GM18867 (cell line): Measurements from ENCODE around the gene MARCKS.
A peak's percentile ranks its signal among the peaks of the same experiment; 100 is the strongest.

Experiments
- ATAC-seq: cut with Tn5 transposase; IDR thresholded peaks from one replicate; pipeline ENCODE4 v1.9.1; 2021; ENCODE audit warnings: mild to moderate bottlenecking, moderate library complexity; ENCODE audit not compliant: unreplicated experiment

The MARCKS gene

GRCh38 chr6:113848811-113849210, 8.3 kb upstream of the MARCKS start:
- ATAC-seq: no peak

GRCh38 chr6:113853252-113853651, 3.9 kb upstream of the MARCKS start:
- ATAC-seq: no peak

GRCh38 chr6:113854531-113855499, 2.3 kb upstream of the MARCKS start:
- no peak for ATAC-seq

DNA sequence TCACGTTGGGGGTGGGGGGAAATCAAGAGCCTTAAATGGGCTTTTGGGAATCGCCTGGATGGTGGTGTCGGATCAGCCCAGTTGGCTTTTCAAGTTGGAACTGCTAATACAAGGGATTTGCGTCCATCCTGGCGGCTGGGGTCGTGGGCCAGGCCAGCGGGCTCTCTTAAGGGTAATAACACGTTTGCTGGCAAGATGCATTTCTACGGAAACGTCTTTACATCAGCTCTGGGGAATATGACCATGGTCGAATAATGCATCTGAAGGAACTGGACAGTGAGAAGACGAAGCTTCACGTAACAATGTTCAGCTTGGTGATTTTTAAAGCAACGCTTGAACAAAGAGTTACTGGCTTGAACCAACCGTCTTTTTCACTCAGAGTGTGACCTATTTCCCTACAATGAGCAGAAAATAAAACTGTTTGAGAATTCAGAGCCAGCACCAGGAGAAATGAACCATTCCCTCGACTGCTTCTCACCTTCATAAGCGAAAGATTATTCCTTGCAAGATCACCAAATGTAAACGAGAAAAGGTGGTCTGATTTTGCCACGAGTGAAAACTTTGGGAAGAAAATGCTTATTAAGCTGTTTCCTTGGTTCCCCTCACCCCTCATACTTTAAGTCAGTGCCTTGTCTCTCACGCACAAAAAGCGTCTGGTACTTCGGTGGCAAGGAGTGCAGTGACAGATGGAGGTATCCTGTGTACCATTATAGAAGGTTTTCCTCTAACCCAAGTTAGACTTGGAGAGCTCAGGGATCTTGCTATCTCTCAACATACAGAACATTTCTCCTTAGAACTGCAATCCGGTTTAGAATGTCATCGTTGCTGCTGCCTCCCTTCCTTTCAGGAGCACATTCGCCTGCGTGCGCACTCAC, 1.4 kb upstream of the MARCKS start:
- no peak for ATAC-seq

DNA sequence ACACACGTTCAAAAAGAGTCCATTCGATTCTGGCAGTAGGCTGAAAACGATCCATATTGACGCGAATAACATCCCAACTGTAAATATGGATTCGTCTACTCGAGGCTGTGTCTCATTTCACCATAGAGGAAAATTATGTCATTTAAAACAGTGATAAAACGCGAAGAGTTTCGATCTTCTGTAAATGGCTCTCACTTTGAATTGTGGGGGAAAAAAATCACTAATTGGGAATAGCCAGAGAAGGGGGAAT, 845 bp upstream of the MARCKS start:
- ATAC-seq: no peak

- no peak for ATAC-seq
Measured at GRCh38 chr6:113857556-113858479, 673 bp downstream of the MARCKS start.

DNA sequence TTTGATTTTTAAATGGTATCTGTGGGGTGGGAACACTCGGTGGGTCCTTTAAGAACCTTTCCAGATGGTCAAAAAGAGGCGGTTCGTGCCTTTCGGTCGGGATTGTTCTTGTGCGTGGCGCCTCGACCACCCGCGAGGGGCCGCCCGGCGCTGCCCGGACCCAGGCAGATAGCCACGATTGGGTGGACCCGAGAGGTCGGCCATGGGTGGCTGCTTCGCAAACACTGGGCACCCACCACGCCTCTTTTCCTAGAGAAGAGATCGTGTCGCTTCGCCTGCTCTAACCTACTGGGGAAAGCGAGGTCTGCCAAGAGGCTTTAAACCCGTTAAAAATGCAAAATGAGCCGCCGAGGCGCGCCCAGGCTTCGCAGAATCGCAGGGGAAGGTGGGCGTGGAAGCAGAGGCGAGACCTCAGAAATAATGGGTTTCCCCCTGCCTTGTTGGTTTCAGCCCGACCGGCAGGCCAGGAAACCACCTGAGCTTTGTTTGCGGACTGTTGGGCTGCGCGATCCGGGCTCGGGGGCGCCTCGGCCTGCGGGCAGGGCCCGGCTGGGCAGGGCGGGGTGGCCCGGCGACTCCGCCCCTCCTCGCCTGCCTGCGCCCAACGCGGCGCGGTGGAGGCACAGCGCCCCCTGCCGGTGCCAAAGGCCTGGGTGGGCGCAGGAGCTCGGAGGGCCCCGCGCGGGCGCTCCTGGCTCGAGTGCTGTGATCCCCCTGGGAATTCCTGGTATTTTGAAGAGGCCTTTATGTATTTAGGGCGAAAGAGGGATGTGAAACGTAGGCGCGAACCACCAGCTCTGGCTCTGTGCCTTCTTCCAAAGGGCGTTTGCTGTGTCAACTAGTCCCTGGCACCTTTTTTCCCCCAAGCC, 1.6 kb downstream of the MARCKS start:
- ATAC-seq: peak; percentile 81

DNA sequence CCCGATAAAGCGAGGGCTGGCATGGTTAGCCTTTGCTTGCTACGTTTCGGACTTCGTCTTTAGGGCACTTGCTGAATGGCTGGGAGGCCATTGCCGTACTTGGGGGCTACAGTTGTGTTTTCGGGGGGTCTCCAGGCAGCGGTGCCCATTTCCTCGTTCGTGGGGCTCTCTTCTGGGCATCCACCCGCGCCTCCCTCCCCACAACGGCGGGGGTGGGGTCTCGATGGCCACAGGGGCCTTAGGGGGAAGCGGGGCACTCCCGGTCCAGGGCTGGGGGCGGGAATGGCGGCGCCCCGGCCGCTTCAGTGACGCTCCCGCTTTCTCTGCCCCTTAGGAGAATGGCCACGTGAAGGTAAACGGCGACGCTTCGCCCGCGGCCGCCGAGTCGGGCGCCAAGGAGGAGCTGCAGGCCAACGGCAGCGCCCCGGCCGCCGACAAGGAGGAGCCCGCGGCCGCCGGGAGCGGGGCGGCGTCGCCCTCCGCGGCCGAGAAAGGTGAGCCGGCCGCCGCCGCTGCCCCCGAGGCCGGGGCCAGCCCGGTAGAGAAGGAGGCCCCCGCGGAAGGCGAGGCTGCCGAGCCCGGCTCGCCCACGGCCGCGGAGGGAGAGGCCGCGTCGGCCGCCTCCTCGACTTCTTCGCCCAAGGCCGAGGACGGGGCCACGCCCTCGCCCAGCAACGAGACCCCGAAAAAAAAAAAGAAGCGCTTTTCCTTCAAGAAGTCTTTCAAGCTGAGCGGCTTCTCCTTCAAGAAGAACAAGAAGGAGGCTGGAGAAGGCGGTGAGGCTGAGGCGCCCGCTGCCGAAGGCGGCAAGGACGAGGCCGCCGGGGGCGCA, 2.4 kb downstream of the MARCKS start:
- no peak for ATAC-seq

DNA sequence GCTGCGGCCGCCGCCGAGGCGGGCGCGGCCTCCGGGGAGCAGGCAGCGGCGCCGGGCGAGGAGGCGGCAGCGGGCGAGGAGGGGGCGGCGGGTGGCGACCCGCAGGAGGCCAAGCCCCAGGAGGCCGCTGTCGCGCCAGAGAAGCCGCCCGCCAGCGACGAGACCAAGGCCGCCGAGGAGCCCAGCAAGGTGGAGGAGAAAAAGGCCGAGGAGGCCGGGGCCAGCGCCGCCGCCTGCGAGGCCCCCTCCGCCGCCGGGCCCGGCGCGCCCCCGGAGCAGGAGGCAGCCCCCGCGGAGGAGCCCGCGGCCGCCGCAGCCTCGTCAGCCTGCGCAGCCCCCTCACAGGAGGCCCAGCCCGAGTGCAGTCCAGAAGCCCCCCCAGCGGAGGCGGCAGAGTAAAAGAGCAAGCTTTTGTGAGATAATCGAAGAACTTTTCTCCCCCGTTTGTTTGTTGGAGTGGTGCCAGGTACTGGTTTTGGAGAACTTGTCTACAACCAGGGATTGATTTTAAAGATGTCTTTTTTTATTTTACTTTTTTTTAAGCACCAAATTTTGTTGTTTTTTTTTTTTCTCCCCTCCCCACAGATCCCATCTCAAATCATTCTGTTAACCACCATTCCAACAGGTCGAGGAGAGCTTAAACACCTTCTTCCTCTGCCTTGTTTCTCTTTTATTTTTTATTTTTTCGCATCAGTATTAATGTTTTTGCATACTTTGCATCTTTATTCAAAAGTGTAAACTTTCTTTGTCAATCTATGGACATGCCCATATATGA, 3.2 kb downstream of the MARCKS start:
- no peak for ATAC-seq

DNA sequence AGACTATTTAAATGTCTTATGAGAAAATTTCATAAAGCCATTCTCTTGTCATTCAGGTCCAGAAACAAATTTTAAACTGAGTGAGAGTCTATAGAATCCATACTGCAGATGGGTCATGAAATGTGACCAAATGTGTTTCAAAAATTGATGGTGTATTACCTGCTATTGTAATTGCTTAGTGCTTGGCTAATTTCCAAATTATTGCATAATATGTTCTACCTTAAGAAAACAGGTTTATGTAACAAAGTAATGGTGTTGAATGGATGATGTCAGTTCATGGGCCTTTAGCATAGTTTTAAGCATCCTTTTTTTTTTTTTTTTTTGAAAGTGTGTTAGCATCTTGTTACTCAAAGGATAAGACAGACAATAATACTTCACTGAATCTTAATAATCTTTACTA, 5.0 kb downstream of the MARCKS start:
- ATAC-seq: no peak

DNA sequence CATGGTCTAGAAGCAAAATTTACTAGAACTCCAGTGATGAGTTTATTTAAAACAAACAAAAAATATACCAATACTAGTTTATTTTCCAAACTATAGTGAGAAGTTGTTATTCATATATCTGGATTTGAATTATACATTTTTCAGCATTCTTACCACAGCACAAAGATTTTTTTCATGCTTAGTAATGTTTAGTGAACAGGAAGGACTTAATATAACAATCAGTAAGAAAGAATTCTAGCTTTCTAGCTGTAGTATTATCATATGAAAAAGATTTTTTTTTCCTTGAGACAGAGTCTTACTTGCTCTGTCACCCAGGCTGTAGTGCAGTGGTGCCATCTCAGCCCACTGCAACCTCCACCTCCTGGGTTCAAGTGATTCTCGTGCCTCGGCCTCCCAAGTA, 13.8 kb downstream of the MARCKS start:
- no peak for ATAC-seq

DNA sequence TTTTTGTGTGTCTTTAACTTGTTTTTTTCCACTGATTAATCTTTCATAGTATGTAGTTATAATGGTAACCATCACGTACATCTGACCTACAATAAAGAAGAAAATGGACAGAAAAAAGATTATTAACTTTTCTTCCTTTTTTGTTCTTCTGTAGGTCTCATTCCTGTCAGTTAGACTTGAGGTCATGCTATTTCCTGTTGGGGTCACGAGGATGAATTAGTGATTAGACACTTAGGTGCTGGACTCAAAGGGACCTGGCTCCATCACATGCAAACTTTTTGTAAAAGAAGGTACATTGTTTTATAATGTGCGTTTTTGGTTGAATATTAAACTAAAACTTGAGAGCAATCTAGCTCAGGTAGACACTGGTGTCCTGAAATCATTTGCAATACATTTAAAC, 14.8 kb downstream of the MARCKS start:
- ATAC-seq: no peak

GRCh38 chr6:113873043-113873667, 16.0 kb downstream of the MARCKS start:
- peak; percentile 98 for ATAC-seq

DNA sequence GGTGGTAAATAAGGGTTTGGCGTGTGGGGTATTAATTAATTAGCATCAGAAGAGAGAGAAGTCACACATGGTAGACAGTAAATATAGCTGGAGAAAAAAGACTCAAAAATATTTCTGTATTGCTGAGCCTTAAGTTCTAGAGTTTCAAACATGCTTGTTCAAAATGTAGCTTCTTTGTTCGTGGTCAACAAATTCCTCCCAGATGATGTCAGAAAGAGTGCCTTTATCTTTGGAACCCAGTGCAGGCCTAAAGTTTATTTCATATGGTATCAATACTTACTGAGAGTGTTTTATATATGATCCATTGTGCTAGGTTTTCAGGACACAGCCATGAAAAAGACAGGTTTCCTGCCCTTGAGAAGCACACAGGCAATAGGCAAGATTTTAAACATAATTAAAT, 18.3 kb downstream of the MARCKS start:
- ATAC-seq: no peak

DNA sequence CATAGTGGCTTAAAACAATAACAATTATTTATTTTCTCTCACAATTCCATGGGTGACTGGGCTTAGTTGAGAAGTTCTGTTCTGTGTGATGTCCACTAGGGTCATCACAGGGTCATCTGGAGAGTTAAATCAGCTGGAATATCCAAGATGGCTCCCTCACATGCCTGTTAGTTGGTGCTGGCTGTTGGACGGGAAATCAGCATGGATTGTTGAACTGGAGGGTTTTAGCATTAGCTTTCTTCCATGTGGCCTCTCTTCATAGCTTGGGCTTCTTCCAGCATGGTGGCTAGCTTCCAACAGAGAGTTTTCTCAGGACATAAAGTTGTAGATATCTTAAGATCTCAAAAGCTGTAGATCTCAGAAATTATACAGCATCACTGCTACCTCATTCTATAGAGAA, 19.6 kb downstream of the MARCKS start:
- ATAC-seq: no peak

DNA sequence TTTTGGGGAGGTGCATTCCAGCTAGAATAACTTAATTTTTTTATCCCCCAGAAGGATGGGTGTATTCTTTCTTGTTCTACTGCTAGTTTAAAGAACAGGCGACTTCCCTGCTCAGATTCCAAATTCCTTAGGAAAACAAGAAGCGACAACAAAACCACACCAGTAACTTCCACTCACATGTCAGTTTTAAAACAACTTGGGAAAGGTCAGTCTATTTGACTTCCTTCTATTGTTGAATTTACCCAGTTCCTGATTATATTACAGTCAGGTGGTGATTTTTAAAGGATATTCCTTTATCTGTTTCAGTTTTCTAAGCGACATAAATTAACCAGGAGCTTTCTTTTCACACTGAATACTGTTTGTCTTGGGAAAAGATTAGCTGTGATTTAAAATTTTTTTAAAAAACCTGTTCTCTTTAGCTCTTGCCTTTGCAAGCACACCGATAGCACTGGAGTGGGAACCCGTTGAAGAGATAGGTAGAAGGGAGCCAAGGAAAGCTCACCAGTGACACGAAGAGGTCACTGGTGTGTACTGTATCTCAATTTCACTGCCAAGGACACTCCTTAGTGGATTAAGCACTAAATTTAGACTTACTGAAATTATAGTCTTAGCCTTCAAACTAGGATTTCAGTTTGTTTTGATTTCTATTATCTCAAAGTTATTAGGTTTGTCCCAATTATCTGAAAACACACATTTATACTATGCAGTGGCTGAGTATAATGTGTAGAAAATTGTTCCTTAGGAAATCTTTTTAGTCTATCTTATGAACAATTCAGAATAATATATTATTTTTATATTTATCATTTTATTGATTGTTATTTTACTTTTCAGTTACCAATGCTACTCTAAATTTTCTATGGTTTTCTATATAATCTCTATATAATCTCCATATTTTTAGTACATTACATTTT, 22.3 kb downstream of the MARCKS start:
- ATAC-seq: peak; percentile 100

DNA sequence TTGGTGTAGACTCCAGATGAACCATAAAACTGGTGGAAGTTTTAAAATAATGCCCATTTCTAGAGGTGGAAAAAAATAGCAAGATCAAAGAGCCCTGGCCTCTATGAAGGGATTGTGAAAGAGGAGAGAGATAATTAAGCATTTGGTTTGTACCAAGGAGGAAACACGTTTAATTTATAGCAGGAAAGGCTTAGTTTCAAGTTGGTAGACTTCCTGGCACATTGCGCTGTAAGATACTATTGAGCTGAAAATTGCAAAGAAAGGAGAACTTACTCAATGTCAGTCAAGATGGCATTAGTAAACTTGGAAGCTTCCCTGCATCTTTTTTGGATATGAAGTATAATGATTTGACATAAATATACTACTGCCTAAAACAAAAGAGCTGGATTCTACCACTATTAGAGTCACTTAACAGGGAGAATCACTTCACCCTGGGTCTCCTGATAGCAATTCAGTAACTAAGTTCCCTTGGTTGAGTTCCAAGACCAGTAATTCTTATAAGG, 24.4 kb downstream of the MARCKS start:
- ATAC-seq: no peak
